WTC11 (cell line): ENCODE data around the gene PCSK5. TPM values are rescaled to one million over a fixed set of nuclear protein-coding genes. Genes with fewer than 3 reads are reported as not detected.

Experiments
- ATAC-seq: fragments of 200-7000 bp; cut with Tn5 transposase; 2 replicates; pipeline ENCODE4 v1.10.0; 2021; ENCODE audit warnings: mild to moderate bottlenecking, moderate library complexity
- CTCF ChIA-PET: fragments of 300-600 bp; sonication (Branson Sonifier 250); formaldehyde crosslinking; loops from one replicate; lab custom pipeline; 2021; ENCODE audit warnings: antibody characterized with exemption; lab: Charles Lee
- POLR2A ChIA-PET: fragments of 350-600 bp; sonication (Branson Sonifier 250); formaldehyde crosslinking; loops from one replicate; lab custom pipeline; 2021; ENCODE audit warnings: antibody characterized with exemption; lab: Charles Lee
- DNase-seq: peaks from one replicate; pipeline ENCODE4 v3.0.0; 2021; ENCODE audit warnings: low spot score
- H3K27ac Mint-ChIP-seq: 2 replicates; pipeline ENCODE4 v1.8.0; 2021; ENCODE audit warnings: mixed read lengths
- H3K27me3 Mint-ChIP-seq: 2 replicates; pipeline ENCODE4 v1.8.0; 2021; ENCODE audit warnings: low read depth, mild to moderate bottlenecking, moderate library complexity, mixed read lengths
- H3K36me3 Mint-ChIP-seq: 2 replicates; pipeline ENCODE4 v1.8.0; 2021; ENCODE audit warnings: mixed read lengths
- H3K4me1 Mint-ChIP-seq: 2 replicates; pipeline ENCODE4 v1.8.0; 2022; ENCODE audit warnings: mixed read lengths
- H3K4me3 Mint-ChIP-seq: 2 replicates; pipeline ENCODE4 v1.8.0; 2021; ENCODE audit warnings: mild to moderate bottlenecking, moderate library complexity, mixed read lengths
- H3K9me3 Mint-ChIP-seq: 2 replicates; pipeline ENCODE4 v1.8.0; 2021; ENCODE audit warnings: mixed read lengths
- CBFB ChIP-seq: sonication (generic); formaldehyde crosslinking; IDR thresholded peaks from 2 replicates; pipeline ENCODE4 v1.8.1; 2022; ENCODE audit warnings: mild to moderate bottlenecking, low read depth, missing genetic modification reagents
- CREM ChIP-seq: sonication (generic); formaldehyde crosslinking; IDR thresholded peaks from 2 replicates; pipeline ENCODE4 v1.8.1; 2022; ENCODE audit warnings: mild to moderate bottlenecking, missing genetic modification reagents, moderate library complexity
- E2F5 ChIP-seq: sonication (generic); formaldehyde crosslinking; IDR thresholded peaks from 2 replicates; pipeline ENCODE4 v1.8.1; 2022; ENCODE audit warnings: mild to moderate bottlenecking, moderate library complexity, missing genetic modification reagents
- ELF4 ChIP-seq: sonication (generic); formaldehyde crosslinking; IDR thresholded peaks from 2 replicates; pipeline ENCODE4 v1.8.1; 2022; ENCODE audit warnings: low read depth, mild to moderate bottlenecking, moderate library complexity, missing genetic modification reagents
- FOXJ3 ChIP-seq: sonication (generic); formaldehyde crosslinking; IDR thresholded peaks from 2 replicates; pipeline ENCODE4 v1.9.0; 2021; ENCODE audit warnings: missing genetic modification reagents, mild to moderate bottlenecking, borderline replicate concordance
- FOXK1 ChIP-seq: sonication (generic); formaldehyde crosslinking; IDR thresholded peaks from 2 replicates; pipeline ENCODE4 v1.8.0; 2022; ENCODE audit warnings: mild to moderate bottlenecking, moderate library complexity, missing genetic modification reagents
- HMGA2 ChIP-seq: fragments of 250-450 bp; sonication (Bioruptor Pico); IDR thresholded peaks from 2 replicates; pipeline ENCODE4 v1.4.0; 2021; ENCODE audit warnings: mild to moderate bottlenecking, moderate library complexity
- JAZF1 ChIP-seq: fragments of 250-450 bp; sonication (Bioruptor Pico); IDR thresholded peaks from 2 replicates; pipeline ENCODE4 v1.9.0; 2021; ENCODE audit warnings: moderate library complexity, mild to moderate bottlenecking, inconsistent platforms
- MXD4 ChIP-seq: fragments of 250-450 bp; sonication (Bioruptor Pico); IDR thresholded peaks from 2 replicates; pipeline ENCODE4 v1.8.0; 2021; ENCODE audit warnings: mild to moderate bottlenecking, moderate library complexity, borderline replicate concordance
- MYBL2 ChIP-seq: sonication (generic); formaldehyde crosslinking; IDR thresholded peaks from 2 replicates; pipeline ENCODE4 v1.8.1; 2023; ENCODE audit warnings: mild to moderate bottlenecking, moderate library complexity, missing genetic modification reagents
- NFYB ChIP-seq: sonication (generic); formaldehyde crosslinking; conservative IDR thresholded peaks from 2 replicates; pipeline ENCODE4 v1.8.0; 2022; ENCODE audit warnings: low read depth, missing genetic modification reagents
- NR2C2 ChIP-seq: sonication (generic); formaldehyde crosslinking; IDR thresholded peaks from 2 replicates; pipeline ENCODE4 v1.8.0; 2022; ENCODE audit warnings: mild to moderate bottlenecking, missing genetic modification reagents
- TEAD1 ChIP-seq: sonication (generic); formaldehyde crosslinking; IDR thresholded peaks from 2 replicates; pipeline ENCODE4 v1.8.0; 2022; ENCODE audit warnings: mild to moderate bottlenecking, missing genetic modification reagents
- TP53 ChIP-seq: sonication (generic); formaldehyde crosslinking; IDR thresholded peaks from 2 replicates; pipeline ENCODE4 v1.8.1; 2023; ENCODE audit warnings: mild to moderate bottlenecking, missing genetic modification reagents
- ZBTB21 ChIP-seq: sonication (generic); formaldehyde crosslinking; IDR thresholded peaks from 2 replicates; pipeline ENCODE4 v1.8.1; 2023; ENCODE audit warnings: mild to moderate bottlenecking, missing genetic modification reagents, borderline replicate concordance
- ZNF121 ChIP-seq: sonication (generic); formaldehyde crosslinking; IDR thresholded peaks from 2 replicates; pipeline ENCODE4 v1.8.0; 2023; ENCODE audit warnings: missing genetic modification reagents
- ZNF317 ChIP-seq: sonication (generic); formaldehyde crosslinking; IDR thresholded peaks from 2 replicates; pipeline ENCODE4 v1.8.1; 2023; ENCODE audit warnings: low read depth, mild to moderate bottlenecking, moderate library complexity, missing genetic modification reagents, borderline replicate concordance
- ZNF423 ChIP-seq: fragments of 250-450 bp; sonication (Bioruptor Pico); IDR thresholded peaks from 2 replicates; pipeline ENCODE4 v2.1.2; 2022; ENCODE audit warnings: mild to moderate bottlenecking, moderate library complexity
- ZNF512 ChIP-seq: sonication (generic); formaldehyde crosslinking; IDR thresholded peaks from 2 replicates; pipeline ENCODE4 v1.8.1; 2022; ENCODE audit warnings: missing genetic modification reagents, borderline replicate concordance
- ZNF671 ChIP-seq: fragments of 250-450 bp; sonication (Bioruptor Pico); IDR thresholded peaks from 2 replicates; pipeline ENCODE4 v1.8.0; 2021; ENCODE audit warnings: mild to moderate bottlenecking
- total RNA-seq: library from RNA; stranded (reverse); gene quantifications from 3 replicates; pipeline ENCODE4 v1.2.3, GENCODE V29; 2021
- TF ChIP-seq, protein P1 (sequence below): sonication (generic); formaldehyde crosslinking; IDR thresholded peaks from 2 replicates; pipeline ENCODE4 v1.8.1; 2023; ENCODE audit warnings: mild to moderate bottlenecking, missing genetic modification reagents, moderate library complexity
- TF ChIP-seq, protein P2 (sequence below): sonication (generic); formaldehyde crosslinking; IDR thresholded peaks from 2 replicates; pipeline ENCODE4 v1.8.1; 2023; ENCODE audit warnings: mild to moderate bottlenecking, missing genetic modification reagents
- TF ChIP-seq, protein P3 (sequence below): sonication (generic); formaldehyde crosslinking; IDR thresholded peaks from 2 replicates; pipeline ENCODE4 v1.8.0; 2022; ENCODE audit warnings: mild to moderate bottlenecking, missing genetic modification reagents
- TF ChIP-seq, protein P4 (sequence below): sonication (generic); formaldehyde crosslinking; IDR thresholded peaks from 2 replicates; pipeline ENCODE4 v1.8.0; 2022; ENCODE audit warnings: mild to moderate bottlenecking, missing genetic modification reagents
- TF ChIP-seq, protein P5 (sequence below): sonication (generic); formaldehyde crosslinking; IDR thresholded peaks from 2 replicates; pipeline ENCODE4 v1.8.0; 2023; ENCODE audit warnings: mild to moderate bottlenecking, missing genetic modification reagents

PCSK5 gene
- total RNA-seq, 1 experiment from 2014 or later: 30.6 TPM

GRCh38 chr9:75992482-75993206 is 102.2 kb downstream of the PCSK5 start:
- no peak overlapping the region for H3K4me3 Mint-ChIP-seq
- DNase-seq: no peak
- no peaks in the 10 kb centered on the region for H3K27me3 Mint-ChIP-seq
- ATAC-seq: no peak
- H3K36me3 Mint-ChIP-seq: peaks cover 11% of the 10 kb centered on the region
- TF ChIP-seq TP53 (CRISPR knock-in tag) (no peak), ELF4 (CRISPR knock-in tag) (no peak), ZNF423 (no peak), TEAD1 (CRISPR knock-in tag) (no peak), FOXK1 (CRISPR knock-in tag) (no peak), CBFB (no peak)
- H3K27ac Mint-ChIP-seq: no peak overlapping the region
- ChIA-PET POLR2A (no interaction called here), CTCF (interaction anchor here (1.5 kb wide), 1 partner anchor 13 kb away, joined by 4 read pairs; no protein-coding TSS in a partner anchor)
- peaks cover 7% of the 10 kb centered on the region; the same call in 1 of the 2 replicates for H3K9me3 Mint-ChIP-seq
- peaks cover 32% of the 10 kb centered on the region for H3K4me1 Mint-ChIP-seq

GRCh38 chr9:75993434-75993833 is 103.0 kb downstream of the PCSK5 start:
- Mint-ChIP-seq H3K4me1 (peaks cover 38% of the 10 kb centered on the region), H3K9me3 (peaks cover 15% of the 10 kb centered on the region)
- CTCF ChIA-PET: interaction anchor here (1.5 kb wide), 1 partner anchor 14 kb away, joined by 4 read pairs; no protein-coding TSS in a partner anchor

More at GRCh38 chr9:75993434-75993833, 103.0 kb downstream of the PCSK5 start:
- Mint-ChIP-seq H3K27ac (no peak overlapping the region), H3K36me3 (peaks cover 15% of the 10 kb centered on the region), H3K27me3 (no peaks in the 10 kb centered on the region), H3K4me3 (no peak overlapping the region)
- POLR2A ChIA-PET: no interaction called here
- no peak for DNase-seq
- no peak for ATAC-seq
- TF ChIP-seq, protein P1, sequence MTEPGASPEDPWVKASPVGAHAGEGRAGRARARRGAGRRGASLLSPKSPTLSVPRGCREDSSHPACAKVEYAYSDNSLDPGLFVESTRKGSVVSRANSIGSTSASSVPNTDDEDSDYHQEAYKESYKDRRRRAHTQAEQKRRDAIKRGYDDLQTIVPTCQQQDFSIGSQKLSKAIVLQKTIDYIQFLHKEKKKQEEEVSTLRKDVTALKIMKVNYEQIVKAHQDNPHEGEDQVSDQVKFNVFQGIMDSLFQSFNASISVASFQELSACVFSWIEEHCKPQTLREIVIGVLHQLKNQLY (CRISPR knock-in tag): no peak
- TF ChIP-seq, protein P2, sequence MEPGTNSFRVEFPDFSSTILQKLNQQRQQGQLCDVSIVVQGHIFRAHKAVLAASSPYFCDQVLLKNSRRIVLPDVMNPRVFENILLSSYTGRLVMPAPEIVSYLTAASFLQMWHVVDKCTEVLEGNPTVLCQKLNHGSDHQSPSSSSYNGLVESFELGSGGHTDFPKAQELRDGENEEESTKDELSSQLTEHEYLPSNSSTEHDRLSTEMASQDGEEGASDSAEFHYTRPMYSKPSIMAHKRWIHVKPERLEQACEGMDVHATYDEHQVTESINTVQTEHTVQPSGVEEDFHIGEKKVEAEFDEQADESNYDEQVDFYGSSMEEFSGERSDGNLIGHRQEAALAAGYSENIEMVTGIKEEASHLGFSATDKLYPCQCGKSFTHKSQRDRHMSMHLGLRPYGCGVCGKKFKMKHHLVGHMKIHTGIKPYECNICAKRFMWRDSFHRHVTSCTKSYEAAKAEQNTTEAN (CRISPR knock-in tag): no peak
- TF ChIP-seq ZNF317 (CRISPR knock-in tag) (no peak), MXD4 (no peak), FOXJ3 (CRISPR knock-in tag) (no peak), ZNF423 (no peak), ZNF121 (CRISPR knock-in tag) (no peak), ZNF671 (no peak), NR2C2 (CRISPR knock-in tag) (no peak), ZBTB21 (CRISPR knock-in tag) (no peak), CREM (no peak), ZNF512 (CRISPR knock-in tag) (no peak), NFYB (CRISPR knock-in tag) (no peak), MYBL2 (no peak), HMGA2 (CRISPR knock-in tag) (no peak), JAZF1 (no peak), E2F5 (no peak)
- TF ChIP-seq, protein P3, sequence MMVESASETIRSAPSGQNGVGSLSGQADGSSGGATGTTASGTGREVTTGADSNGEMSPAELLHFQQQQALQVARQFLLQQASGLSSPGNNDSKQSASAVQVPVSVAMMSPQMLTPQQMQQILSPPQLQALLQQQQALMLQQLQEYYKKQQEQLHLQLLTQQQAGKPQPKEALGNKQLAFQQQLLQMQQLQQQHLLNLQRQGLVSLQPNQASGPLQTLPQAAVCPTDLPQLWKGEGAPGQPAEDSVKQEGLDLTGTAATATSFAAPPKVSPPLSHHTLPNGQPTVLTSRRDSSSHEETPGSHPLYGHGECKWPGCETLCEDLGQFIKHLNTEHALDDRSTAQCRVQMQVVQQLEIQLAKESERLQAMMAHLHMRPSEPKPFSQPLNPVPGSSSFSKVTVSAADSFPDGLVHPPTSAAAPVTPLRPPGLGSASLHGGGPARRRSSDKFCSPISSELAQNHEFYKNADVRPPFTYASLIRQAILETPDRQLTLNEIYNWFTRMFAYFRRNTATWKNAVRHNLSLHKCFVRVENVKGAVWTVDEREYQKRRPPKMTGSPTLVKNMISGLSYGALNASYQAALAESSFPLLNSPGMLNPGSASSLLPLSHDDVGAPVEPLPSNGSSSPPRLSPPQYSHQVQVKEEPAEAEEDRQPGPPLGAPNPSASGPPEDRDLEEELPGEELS (CRISPR knock-in tag): no peak
- TF ChIP-seq, protein P4, sequence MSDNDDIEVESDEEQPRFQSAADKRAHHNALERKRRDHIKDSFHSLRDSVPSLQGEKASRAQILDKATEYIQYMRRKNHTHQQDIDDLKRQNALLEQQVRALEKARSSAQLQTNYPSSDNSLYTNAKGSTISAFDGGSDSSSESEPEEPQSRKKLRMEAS: no peak
- TF ChIP-seq, protein P5, sequence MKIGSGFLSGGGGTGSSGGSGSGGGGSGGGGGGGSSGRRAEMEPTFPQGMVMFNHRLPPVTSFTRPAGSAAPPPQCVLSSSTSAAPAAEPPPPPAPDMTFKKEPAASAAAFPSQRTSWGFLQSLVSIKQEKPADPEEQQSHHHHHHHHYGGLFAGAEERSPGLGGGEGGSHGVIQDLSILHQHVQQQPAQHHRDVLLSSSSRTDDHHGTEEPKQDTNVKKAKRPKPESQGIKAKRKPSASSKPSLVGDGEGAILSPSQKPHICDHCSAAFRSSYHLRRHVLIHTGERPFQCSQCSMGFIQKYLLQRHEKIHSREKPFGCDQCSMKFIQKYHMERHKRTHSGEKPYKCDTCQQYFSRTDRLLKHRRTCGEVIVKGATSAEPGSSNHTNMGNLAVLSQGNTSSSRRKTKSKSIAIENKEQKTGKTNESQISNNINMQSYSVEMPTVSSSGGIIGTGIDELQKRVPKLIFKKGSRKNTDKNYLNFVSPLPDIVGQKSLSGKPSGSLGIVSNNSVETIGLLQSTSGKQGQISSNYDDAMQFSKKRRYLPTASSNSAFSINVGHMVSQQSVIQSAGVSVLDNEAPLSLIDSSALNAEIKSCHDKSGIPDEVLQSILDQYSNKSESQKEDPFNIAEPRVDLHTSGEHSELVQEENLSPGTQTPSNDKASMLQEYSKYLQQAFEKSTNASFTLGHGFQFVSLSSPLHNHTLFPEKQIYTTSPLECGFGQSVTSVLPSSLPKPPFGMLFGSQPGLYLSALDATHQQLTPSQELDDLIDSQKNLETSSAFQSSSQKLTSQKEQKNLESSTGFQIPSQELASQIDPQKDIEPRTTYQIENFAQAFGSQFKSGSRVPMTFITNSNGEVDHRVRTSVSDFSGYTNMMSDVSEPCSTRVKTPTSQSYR (CRISPR knock-in tag): no peak
